Panc1 (cell line): ENCODE results near the gene PDE8B.

Experiments
- CTCF ChIP-seq: fragments of 450-650 bp; IDR thresholded peaks from 2 replicates; pipeline ENCODE4 v1.5.1; 2017; ENCODE audit warnings: mild to moderate bottlenecking
- POLR2AphosphoS5 ChIP-seq: IDR thresholded peaks from 2 replicates; pipeline ENCODE4 v1.6.1; 2012; ENCODE audit warnings: mild to moderate bottlenecking, low read depth, low read length, moderate library complexity
- REST ChIP-seq, 2 experiments: IDR thresholded peaks; 2 replicates each; pipeline ENCODE4 v1.6.1; 2011 to 2012; ENCODE audit warnings: low read depth in 2 of 2, control low read depth in 1 of 2, low read length in 1 of 2, mild to moderate bottlenecking in 1 of 2, moderate library complexity in 1 of 2; ENCODE audit not compliant: insufficient read depth in 1 of 2

GRCh38 chr5:77192441-77193050 lies 17.9 kb upstream of the PDE8B start:
- TF ChIP-seq CTCF (no peak), POLR2AphosphoS5 (no peak), REST (IDR thresholded peaks at IDR 0.05; ENCODE audit: insufficient read depth in 1 of 2, low read depth in 2 of 2, low read length in 1 of 2) (no peak)
